ENCODE data around the gene CNGB1.
"Not testable (repeated sequence)": the region's sequence is repeated elsewhere in the genome, so short reads cannot be mapped to it uniquely, and the experiment has no call there.

Gene CNGB1

DNA sequence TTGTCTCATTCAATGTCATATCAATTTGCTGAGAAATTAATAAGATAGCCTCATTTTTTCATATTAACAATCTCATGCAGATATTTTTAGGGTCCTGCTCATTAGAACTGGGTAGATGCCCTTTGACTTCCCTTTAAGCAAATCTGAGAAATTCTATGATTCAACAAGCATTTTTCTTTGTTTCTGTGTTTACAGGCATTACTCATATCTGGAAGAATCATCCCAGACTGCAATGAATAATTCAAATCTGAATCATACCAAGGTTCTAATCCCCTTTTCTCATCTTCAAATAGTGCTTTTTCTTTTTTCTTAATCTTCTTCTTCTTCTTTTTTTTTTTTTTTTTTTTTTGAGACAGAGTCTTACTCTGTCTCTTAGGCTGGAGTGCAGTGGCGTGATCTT, 99.5 kb downstream of the CNGB1 start:
- Mint-ChIP-seq H3K27ac (no peak overlapping the region), H3K9me3 (no peaks in the 10 kb centered on the region), H3K27me3 (no peaks in the 10 kb centered on the region), H3K4me1 (peaks cover 7% of the 10 kb centered on the region), H3K4me3 (no peak overlapping the region)
- ATAC-seq (no peak), DNase-seq (no peak)

DNA sequence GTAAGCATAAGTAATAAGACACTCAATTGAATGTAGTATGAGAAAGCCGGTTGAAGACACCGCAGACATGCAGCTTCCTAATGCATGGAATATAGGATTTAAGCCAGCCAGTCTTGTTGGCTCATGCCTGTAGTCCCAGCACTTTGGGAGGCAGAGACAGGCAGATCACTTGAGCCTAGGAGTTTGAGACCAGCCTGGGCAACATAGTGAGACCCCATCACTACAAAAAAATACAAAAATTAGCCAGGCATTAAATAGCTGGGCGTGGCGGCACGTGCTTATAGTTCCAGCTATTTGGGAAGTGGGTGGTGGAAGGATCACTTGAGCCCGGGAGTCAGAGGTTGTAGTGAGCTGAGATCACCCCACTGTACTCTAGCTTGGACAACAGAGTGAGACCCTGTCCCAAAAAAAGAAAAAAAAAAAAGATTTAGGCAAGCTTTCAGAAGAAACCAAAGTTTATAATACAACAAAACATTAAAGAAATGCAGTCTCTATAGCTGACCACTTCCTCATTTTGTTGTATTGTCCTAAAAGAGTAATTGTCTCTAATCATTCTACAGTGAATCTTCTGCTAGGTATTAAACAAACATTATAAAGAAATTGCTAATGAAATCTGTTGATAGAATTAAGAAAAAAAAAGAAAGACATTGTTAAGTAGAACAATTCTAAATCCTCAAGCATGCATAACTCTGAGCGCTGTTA, 100.0 kb downstream of the CNGB1 start:
- no peaks in the 10 kb centered on the region for H3K9me3 Mint-ChIP-seq
- H3K4me3 Mint-ChIP-seq = no peak overlapping the region
- no peaks in the 10 kb centered on the region for H3K27me3 Mint-ChIP-seq
- DNase-seq (no peak), ATAC-seq (no peak)
- peaks cover 7% of the 10 kb centered on the region for H3K4me1 Mint-ChIP-seq
- H3K27ac Mint-ChIP-seq = no peak overlapping the region

DNA sequence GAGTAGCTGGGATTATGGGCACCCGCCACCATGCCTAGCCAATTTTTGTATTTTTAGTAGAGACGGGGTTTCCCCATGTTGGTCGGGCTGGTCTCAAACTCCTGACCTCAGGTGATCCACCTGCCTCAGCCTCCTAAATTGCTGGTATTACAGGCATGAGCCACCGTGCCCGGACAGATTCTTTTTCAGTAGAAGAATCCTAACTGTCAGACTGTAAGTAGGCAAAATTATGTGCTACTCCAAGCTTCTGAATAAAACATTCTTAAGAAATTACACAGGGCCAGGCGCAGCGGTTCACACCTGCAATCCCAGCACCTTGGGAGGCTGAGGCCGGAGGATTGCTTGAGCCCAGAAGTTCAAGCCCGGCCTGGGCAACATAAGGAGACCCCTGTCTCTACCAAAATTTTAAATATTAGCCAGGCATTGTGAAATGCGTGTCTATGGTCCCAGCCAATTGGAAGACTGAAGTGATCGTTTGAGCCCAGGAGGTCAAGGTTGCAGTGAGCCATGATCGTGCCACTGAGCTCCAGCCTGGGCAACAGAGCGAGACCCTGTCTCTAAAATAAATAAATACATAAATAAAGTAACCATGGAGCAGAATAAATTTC, 101.9 kb downstream of the CNGB1 start:
- ATAC-seq = no peak
- Mint-ChIP-seq H3K4me3 (no peak overlapping the region), H3K27me3 (no peaks in the 10 kb centered on the region), H3K27ac (no peak overlapping the region), H3K9me3 (no peaks in the 10 kb centered on the region), H3K4me1 (peaks cover 7% of the 10 kb centered on the region)
- DNase-seq = no peak

DNA sequence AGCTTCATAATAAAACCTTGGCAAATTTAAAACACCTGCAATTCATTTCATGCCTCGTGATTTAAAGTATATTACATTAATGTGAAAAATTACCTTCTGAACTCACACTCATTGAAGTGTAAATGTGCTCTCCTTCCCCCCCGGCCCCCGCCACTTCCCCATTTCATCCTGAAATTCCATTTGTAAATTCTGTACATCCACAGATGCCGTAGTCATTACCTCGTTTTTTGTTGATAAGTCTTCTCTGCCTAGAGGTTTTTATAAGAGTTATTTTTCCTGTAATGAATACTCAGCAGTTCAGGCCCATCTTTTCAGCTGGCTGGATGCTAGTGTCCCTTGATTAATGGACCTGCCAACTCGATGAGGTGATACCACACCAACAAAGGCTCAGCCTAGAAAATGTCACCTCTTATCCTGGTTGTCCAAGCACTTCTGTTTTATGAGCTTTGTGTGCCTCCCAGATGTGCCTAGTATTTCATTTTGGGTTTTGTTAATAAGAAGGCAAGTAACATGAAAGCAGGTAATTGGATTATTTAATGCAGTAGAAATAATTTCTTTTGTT, 103.8 kb downstream of the CNGB1 start:
- Mint-ChIP-seq H3K4me3 (no peak overlapping the region), H3K27ac (no peak overlapping the region), H3K9me3 (no peaks in the 10 kb centered on the region), H3K27me3 (peaks cover 12% of the 10 kb centered on the region), H3K4me1 (peaks cover 7% of the 10 kb centered on the region)
- DNase-seq (no peak), ATAC-seq (no peak)

DNA sequence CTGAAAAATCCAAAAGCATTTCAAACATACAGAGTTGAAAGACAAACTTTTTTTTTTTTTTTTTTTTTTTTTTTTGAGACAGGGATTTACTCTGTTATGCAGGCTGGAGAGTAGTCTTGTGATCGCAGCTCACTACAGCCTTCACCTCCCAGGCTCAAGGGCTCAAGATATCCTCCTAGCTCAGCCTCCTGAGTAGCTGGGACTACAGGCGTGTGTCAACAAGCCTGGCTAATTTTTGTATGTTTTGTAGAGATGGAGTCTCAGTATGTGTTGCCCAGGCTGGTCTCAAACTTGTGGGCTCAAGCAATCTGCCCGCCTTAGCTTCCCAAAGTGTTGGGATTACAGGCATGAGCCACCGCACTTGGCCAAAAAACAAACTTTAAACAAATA, 104.4 kb downstream of the CNGB1 start:
- ATAC-seq (no peak), DNase-seq (no peak)
- no peaks in the 10 kb centered on the region for H3K9me3 Mint-ChIP-seq
- H3K27ac Mint-ChIP-seq = no peak overlapping the region
- H3K4me1 Mint-ChIP-seq = peaks cover 1% of the 10 kb centered on the region
- H3K27me3 Mint-ChIP-seq = peaks cover 12% of the 10 kb centered on the region
- H3K4me3 Mint-ChIP-seq = no peak overlapping the region

DNA sequence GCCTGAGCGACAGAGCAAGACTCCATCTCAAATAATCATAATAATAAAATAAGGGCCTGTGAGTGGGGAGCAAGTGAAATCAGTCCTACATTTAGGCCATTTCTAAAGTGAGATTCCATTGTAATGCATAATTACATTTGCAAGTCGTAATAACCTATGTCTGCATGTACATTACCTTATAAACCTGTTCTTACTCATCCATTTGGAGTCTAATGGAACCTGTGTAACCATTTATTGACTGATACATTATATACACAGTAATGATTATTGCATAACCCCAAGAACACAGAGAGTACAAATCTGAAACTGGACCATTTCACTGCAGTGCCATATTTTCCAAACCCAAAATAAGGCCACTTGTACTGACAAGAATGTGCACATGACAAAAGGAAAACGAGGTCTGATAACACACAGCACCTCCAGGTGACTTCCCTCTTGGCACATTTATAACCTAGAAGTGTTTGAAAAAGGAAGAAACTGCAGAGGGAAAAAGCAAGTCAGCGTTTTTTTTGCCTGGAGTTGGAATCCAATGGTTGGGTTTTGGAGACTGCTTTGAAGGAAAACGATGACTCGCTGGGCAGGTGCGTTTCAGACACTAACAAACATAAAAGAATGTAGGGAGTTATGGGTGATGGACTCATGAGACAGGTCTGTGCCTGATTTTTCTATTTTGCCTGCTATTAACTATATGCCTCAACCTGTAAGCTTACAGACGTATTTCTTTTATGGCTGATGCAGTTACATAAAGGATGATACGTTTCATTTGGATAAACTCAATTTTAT, 105.0 kb downstream of the CNGB1 start:
- Mint-ChIP-seq H3K9me3 (no peaks in the 10 kb centered on the region), H3K4me1 (no peaks in the 10 kb centered on the region), H3K27ac (no peak overlapping the region), H3K4me3 (no peak overlapping the region), H3K27me3 (peaks cover 12% of the 10 kb centered on the region)
- DNase-seq (no peak), ATAC-seq (no peak)

DNA sequence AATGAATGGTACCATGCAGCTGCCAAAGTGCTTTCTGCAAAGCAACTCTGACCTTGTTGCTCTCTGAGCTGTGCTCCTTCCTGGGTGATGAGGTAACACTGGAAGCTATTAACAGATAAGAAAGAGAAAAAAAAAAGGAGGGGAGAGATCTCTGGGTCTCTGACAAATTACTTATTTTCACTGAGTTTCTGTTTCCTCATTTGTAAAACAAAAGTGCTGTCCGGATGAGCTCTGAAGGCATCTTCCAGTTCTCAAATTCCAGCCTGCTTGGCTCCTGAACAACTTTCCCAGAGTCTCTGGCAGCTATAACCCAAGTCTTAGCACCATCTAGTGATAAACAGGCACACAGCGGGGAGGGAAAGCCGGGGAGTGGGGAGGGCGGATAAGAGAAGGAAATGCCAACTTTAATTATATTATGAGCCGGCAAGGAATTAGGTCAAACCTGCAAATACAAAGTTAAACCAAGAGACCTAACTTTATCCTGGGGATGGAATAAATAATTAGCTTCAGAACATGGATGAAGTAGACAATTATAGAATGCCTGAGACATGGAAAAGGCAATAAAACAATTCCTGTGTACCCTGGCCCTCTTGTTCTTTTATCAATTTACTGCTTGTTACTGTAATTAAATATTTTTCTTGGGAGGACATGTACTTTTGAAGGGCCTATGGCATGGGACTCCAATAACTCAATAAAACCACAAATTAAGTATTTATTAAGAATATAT, 107.3 kb downstream of the CNGB1 start:
- ATAC-seq = no peak
- DNase-seq = no peak
- H3K4me1 Mint-ChIP-seq = no peaks in the 10 kb centered on the region
- peaks cover 12% of the 10 kb centered on the region for H3K27me3 Mint-ChIP-seq
- H3K4me3 Mint-ChIP-seq = no peak overlapping the region
- H3K9me3 Mint-ChIP-seq = no peaks in the 10 kb centered on the region
- no peak overlapping the region for H3K27ac Mint-ChIP-seq

DNA sequence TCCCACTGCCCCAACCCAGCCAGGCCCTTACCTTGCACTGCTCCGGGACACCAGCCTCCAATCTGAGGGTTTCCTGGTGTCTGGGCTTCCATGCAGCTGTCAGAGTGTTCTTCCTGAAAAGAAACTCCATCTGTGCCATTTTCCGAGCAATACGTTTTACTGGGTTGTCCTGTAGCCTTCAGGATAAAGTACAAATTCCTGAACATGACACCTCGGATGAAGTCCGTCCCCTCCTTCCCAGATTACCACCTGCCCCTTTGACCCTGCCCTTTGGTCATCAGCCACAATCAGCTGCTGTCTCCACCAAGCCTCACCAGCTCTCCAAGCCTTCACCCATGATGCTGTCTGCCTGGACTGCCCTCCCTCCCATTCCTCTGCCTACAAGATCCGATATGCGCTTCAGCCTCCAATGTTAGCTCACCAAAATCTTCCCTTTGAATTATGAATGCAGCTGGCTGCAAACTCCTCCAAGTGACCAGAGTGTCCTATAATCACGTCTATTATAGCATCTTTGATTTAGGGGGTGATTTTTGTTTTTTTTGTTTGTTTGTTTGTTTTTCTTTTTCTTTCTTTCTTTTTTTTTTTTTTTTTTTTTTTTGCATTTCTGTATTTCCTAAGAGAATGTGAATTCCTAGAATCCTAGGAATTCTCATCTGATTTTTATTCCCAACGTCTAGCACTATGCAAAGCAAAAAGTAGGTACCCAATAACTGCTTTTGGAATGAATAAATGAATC, 108.1 kb downstream of the CNGB1 start:
- Mint-ChIP-seq H3K4me1 (no peaks in the 10 kb centered on the region), H3K4me3 (no peak overlapping the region), H3K9me3 (no peaks in the 10 kb centered on the region), H3K27ac (no peak overlapping the region), H3K27me3 (peaks cover 12% of the 10 kb centered on the region)
- ATAC-seq (no peak), DNase-seq (no peak)

DNA sequence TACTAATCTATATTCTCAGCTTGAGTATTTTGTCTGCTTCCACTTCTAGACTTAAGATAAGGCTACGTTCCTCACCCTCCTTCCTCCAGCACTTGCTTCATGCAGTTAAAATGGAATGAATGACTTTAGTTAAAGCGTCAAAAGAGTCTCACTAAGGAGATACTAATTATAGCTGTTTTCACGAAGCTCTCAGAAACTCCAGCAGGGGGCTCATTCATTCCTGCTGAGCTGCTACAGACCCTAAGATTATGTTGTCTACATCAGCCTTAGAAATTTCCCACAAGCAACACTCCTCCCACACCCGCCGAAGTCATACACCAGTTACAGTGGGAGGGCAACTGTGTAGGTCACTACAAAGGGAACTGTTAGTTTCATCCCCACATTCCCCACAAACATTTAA, 111.6 kb downstream of the CNGB1 start:
- ATAC-seq (no peak), DNase-seq (no peak)
- no peak overlapping the region for H3K27ac Mint-ChIP-seq
- H3K9me3 Mint-ChIP-seq = no peaks in the 10 kb centered on the region
- no peak overlapping the region for H3K4me3 Mint-ChIP-seq
- H3K27me3 Mint-ChIP-seq = peaks cover 12% of the 10 kb centered on the region
- no peaks in the 10 kb centered on the region for H3K4me1 Mint-ChIP-seq

DNA sequence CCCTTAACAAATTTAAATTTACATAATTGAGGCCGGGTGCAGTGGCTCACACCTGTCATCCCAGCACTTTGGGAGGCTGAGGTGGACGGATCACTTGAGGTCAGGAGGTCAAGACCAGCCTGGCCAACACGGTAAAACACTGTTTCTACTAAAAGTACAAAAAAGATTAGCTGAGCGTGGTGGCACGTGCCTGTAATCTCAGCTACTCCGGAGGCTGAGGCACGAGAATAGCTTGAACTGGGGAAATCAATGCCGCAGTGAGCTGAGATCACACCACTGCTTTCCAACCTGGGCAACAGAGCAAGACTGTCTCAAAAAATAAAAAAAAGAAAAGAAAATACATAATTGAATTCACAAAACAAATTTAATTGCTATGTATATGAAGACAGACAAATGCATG, 112.3 kb downstream of the CNGB1 start:
- Mint-ChIP-seq H3K27me3 (peaks cover 12% of the 10 kb centered on the region), H3K9me3 (no peaks in the 10 kb centered on the region), H3K27ac (no peak overlapping the region), H3K4me1 (no peaks in the 10 kb centered on the region), H3K4me3 (no peak overlapping the region)
- no peak for ATAC-seq
- no peak for DNase-seq

DNA sequence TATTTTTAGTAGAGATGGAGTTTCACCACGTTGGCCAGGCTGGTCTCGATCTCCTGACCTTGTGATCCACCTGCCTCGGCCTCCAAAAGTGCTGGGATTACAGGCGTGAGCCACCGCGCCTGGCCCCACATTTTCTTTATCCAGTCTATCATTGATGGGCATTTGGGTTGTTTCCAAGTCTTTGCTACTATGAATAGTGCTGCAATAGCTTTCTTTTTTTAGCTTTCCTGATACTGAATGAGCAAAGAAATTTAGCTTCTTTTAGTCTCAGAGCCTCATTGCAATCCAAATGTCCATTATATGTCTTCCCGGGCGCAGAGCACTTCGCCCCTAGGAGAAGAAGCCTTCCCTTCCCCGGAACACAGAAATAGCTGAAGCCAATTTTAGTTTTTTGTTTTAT, 112.9 kb downstream of the CNGB1 start:
- ATAC-seq, H3K9me3 Mint-ChIP-seq, H3K27me3 Mint-ChIP-seq, H3K4me3 Mint-ChIP-seq, H3K4me1 Mint-ChIP-seq, DNase-seq, H3K27ac Mint-ChIP-seq: not testable (repeated sequence)

DNA sequence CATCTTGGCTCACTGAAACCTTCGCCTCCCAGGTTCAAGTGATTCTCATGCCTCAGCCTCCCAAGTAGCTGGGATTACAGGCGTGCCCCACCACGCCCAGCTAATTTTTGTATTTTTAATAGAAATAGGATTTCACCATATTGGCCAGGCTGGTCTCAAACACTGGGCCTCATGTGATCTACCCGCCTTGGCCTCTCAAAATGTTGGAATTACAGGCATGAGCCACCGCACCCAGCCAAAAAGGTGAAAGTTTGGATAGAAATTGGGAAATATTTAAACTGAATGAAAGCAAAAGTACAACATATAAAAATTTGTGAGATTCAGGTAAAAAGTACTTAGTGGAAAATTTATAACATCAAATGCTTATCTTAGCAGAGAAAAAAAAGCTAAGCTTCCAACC, 115.7 kb downstream of the CNGB1 start:
- Mint-ChIP-seq H3K27me3 (no peaks in the 10 kb centered on the region), H3K9me3 (no peaks in the 10 kb centered on the region), H3K4me3 (no peak overlapping the region), H3K27ac (no peak overlapping the region), H3K4me1 (no peaks in the 10 kb centered on the region)
- no peak for ATAC-seq
- DNase-seq = no peak

DNA sequence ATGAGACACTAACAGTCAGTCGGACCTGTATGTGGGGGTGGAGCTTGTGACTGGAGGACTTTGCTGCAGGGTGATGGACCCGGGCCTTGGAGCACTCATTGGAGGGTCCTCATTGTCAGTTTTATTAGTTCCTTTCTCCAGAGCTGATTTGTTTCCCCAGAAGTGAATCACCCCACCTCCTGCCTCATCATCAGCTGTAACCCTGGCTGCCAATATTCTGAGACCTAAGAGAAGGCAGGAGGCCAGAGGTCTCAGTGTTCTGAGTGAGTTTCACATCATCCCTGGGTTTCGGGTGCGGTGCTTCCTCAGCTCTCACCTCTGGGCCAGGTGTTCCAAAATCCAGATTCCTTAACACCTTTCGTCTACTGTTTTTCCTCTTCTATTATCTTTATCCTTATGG, 118.7 kb downstream of the CNGB1 start:
- Mint-ChIP-seq H3K27ac (no peak overlapping the region), H3K9me3 (no peaks in the 10 kb centered on the region), H3K27me3 (no peaks in the 10 kb centered on the region), H3K4me1 (no peaks in the 10 kb centered on the region), H3K4me3 (no peak overlapping the region)
- DNase-seq (no peak), ATAC-seq (no peak)

DNA sequence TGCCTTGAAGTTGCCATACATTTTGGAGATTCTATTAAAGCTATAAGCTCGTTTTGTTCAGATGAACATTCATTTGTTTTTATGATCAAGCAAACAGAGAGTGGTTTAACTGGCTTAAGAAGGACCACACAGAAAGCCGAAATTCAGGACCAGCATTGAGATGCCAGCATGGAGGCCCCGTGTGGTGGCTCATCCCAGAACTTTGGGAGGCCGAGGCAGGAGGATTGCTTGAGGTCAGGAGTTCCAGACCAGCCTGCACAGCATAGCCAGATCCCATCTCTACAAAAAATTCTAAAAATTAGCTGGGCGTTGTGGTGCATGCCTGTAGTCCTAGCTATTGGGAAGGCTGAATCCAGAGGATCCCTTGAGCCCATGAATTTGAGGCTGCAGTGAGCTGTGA, 122.7 kb downstream of the CNGB1 start:
- no peaks in the 10 kb centered on the region for H3K9me3 Mint-ChIP-seq
- H3K27ac Mint-ChIP-seq = no peak overlapping the region
- no peak for ATAC-seq
- H3K4me3 Mint-ChIP-seq = no peak overlapping the region
- no peaks in the 10 kb centered on the region for H3K27me3 Mint-ChIP-seq
- no peak for DNase-seq
- peaks cover 6% of the 10 kb centered on the region for H3K4me1 Mint-ChIP-seq

DNA sequence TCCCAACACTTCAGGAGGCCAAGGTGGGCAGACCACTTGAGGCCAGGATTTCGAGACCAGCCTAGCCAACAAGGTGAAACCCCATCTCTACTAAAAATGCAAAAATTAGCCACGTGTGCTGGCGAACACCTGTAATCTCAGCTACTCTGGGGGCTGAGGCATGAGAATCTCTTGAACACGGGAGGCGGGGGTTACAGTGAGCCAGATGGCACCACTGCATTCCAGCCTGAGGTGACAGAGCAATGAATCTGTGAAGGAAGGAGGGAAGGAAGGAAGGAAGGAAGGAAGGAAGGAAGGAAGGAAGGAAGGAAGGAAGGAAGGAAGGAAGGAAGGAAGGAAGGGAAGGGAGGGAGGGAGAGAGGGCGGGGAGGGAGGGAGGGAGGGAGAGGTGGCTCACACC, 124.0 kb downstream of the CNGB1 start:
- H3K4me3 Mint-ChIP-seq, DNase-seq, H3K4me1 Mint-ChIP-seq, H3K27me3 Mint-ChIP-seq, ATAC-seq, H3K9me3 Mint-ChIP-seq: not testable (repeated sequence)
- peak overlapping the region in 1 of 2 donors; percentile 25 for H3K27ac Mint-ChIP-seq

Data from stimulated activated naive CD8-positive, alpha-beta T cell treated with anti-CD3 and anti-CD28 coated beads, Interleukin-15, amount 100 ng/mL, for 72 hours (primary cell).